ENCODE data around the gene CYBC1. TPM values are rescaled to one million over a fixed set of nuclear protein-coding genes. Genes with fewer than 3 reads are reported as not detected.

CYBC1 gene
- total and polyA plus RNA-seq, 8 donors, result 29.3 to 66.9 (median 41.0) TPM

DNA sequence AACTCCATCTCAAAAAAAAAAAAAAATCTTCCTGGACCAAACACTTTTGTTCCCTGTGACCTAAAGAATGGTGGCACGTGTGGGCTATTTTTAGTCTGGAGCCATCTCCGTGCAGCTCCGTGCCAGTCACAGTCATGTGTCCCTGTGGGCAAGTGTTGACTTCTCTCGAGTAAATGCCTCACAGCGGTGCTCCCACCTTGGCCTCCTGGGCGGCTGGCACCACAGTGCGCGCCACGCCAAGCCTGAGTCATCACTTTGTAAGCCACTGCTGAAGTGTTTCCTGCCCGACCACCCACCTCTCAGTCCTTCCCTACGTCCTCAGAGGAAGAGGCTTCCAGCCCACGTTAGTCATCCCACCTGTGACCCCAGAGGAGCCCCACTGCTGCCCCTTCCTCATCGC is 43.3 kb downstream of the CYBC1 start:
- Histone ChIP-seq H3K36me3 (peaks cover 0 to 6% (median 3%) of the 10 kb centered on the region in 3 donors), H3K4me1 (no peaks in the 10 kb centered on the region), H3K27ac (no peak overlapping the region), H3K4me3 (no peak overlapping the region), H3K27me3 (no peaks in the 10 kb centered on the region), H3K9me3 (no peaks in the 10 kb centered on the region)
- intact Hi-C loops (cut with DNase I), result no loop called here
- TF ChIP-seq, protein P1, sequence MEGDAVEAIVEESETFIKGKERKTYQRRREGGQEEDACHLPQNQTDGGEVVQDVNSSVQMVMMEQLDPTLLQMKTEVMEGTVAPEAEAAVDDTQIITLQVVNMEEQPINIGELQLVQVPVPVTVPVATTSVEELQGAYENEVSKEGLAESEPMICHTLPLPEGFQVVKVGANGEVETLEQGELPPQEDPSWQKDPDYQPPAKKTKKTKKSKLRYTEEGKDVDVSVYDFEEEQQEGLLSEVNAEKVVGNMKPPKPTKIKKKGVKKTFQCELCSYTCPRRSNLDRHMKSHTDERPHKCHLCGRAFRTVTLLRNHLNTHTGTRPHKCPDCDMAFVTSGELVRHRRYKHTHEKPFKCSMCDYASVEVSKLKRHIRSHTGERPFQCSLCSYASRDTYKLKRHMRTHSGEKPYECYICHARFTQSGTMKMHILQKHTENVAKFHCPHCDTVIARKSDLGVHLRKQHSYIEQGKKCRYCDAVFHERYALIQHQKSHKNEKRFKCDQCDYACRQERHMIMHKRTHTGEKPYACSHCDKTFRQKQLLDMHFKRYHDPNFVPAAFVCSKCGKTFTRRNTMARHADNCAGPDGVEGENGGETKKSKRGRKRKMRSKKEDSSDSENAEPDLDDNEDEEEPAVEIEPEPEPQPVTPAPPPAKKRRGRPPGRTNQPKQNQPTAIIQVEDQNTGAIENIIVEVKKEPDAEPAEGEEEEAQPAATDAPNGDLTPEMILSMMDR (IDR thresholded peaks at IDR 0.05), result no peak
- FAIRE-seq, result no peak
- peak in 1 of 6 donors; percentile 24 for DNase-seq
- 87 to 92% methylated on average over 13 of the region's 13 CpGs for WGBS, 2 donors
- peak in 1 of 4 donors; percentile 14 for ATAC-seq

DNA sequence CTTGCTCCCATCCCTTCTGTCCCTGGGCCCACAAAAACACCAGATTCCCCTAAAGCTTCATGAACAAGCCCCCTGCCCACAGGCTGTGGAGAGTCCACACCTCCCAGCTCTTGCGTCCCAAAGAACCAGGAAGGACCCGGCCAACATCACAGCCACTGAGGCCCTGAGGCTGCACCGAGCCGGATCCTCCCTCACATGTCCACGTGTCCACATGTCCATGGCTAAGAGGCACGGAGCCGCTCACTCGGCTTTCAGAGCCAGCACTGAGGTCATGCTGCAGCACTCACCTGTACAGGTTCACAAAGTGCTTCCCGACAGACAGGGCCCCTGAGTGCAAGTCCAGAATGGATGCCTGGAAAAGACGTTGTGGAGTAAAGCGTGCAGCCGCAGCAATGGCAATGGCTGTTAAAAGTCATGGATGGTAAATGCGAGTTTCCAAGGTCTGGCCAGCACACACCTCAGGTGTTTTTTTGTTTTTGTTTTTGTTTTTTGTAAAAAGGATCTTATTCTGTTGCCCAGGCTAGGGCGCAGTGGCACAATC is 44.4 kb downstream of the CYBC1 start:
- intact Hi-C loops (cut with DNase I), result no loop called here
- H3K9me3 ChIP-seq, result no peaks in the 10 kb centered on the region
- WGBS, 2 donors, result 92% methylated on average over 14 of the region's 14 CpGs

DNA sequence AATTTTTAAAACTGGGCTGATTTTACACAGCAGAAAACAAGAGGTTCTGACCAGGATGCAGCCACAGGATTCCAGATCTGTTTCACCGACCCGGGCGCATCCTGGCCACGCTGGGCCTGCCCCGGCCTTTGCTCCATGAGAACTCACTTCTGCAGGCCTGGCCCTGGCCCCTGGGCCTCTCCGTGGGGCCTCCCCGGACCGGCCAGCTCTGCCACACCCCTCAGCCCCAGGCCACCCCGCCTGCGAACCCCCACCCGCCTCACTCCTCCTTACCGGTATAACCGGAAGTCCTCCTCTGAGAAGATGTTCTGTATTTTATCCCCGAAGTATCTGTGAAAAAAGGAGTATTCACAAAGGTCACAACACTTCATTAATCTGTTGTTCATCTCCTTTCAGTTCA is 45.5 kb downstream of the CYBC1 start:
- FAIRE-seq (no peak), ATAC-seq (no peak), DNase-seq (peak in 1 of 6 donors; percentile 5)
- Histone ChIP-seq H3K27ac (no peak overlapping the region), H3K4me3 (no peak overlapping the region), H3K36me3 (peaks cover 0 to 6% (median 3%) of the 10 kb centered on the region in 3 donors), H3K4me1 (no peaks in the 10 kb centered on the region), H3K9me3 (no peaks in the 10 kb centered on the region), H3K27me3 (no peaks in the 10 kb centered on the region)
- 95% methylated on average over 14 of the region's 14 CpGs for WGBS, 2 donors
- TF ChIP-seq, protein P1 (IDR thresholded peaks at IDR 0.05), result no peak
- intact Hi-C loops (cut with DNase I), result no loop called here

More for the DNA sequence above, 44.4 kb downstream of the CYBC1 start:
- no peak overlapping the region for H3K27ac ChIP-seq
- ATAC-seq (no peak), DNase-seq (no peak), FAIRE-seq (no peak)
- TF ChIP-seq, protein P1 (IDR thresholded peaks at IDR 0.05), result no peak
- H3K4me3 ChIP-seq, result no peak overlapping the region
- peaks cover 0 to 6% (median 3%) of the 10 kb centered on the region in 3 donors for H3K36me3 ChIP-seq
- no peaks in the 10 kb centered on the region for H3K27me3 ChIP-seq
- no peaks in the 10 kb centered on the region for H3K4me1 ChIP-seq

DNA sequence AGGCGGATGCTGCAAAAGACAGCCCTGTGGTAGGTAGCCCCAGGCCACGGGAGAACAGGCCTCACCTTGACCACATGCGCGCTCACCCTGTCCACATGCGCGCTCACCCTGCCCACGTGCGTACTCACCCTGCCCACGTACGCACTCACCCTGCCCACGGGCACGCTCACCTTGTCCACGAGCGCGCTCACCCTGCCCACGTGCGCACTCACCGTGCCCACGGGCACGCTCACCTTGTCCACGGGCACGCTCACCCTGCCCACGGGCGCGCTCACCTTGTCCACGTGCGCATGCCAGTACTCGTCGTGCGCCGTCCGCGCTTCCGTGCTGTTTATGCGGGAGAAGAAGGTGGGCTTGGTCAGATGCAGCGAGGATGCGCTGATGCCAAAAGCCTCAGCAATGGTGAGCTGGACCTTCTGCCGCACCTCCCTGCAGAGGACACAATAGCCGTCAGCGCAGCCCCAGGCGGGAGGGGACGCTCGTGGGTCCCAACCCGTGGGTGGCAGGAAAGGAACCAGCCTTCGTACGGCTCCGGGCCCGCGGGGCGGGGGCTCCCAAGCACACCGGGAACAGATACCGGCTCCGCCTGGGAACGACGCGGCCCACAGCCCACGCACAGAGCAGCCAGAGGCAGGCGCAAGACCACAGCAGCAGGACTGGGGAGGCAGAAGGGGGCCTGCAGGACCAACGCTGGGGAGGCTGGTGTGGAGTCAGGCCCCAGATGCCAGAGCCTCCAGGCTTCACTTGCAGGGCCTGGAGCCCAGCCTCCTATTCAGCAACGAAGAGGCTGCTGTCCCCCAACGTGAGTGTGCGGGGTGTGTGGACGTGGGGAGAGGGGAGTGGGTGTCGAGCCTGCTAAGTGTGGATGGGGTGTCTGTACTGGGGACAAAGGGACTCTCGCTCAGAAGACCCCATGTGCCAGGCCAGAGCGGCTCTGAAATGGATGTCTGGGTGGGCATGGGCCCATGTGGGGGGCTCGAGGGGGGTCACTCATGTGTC is 46.6 kb downstream of the CYBC1 start:
- Histone ChIP-seq H3K4me1 (no peaks in the 10 kb centered on the region), H3K9me3 (no peaks in the 10 kb centered on the region), H3K36me3 (peaks cover 0 to 6% (median 3%) of the 10 kb centered on the region in 3 donors), H3K27ac (no peak overlapping the region), H3K27me3 (no peaks in the 10 kb centered on the region), H3K4me3 (no peak overlapping the region)
- DNase-seq (peak in 1 of 6 donors; percentile 16), ATAC-seq (no peak), FAIRE-seq (no peak)
- intact Hi-C loops (cut with DNase I), result no loop called here
- TF ChIP-seq, protein P1 (IDR thresholded peaks at IDR 0.05), result no peak
- WGBS, 2 donors, result 95 to 96% methylated on average over 67 of the region's 67 CpGs
